GM18508 (cell line): ENCODE measurements around the gene TTC39A.

Experiments
- ATAC-seq: cut with Tn5 transposase; IDR thresholded peaks from one replicate; pipeline ENCODE4 v1.9.1; 2021; ENCODE audit warnings: moderate number of reproducible peaks; ENCODE audit not compliant: insufficient read depth, unreplicated experiment

The TTC39A gene

GRCh38 chr1:51237351-51238033 lies 92.9 kb downstream of the TTC39A start:
- ATAC-seq = no peak
